ENCODE results near the gene FBXW4. TPM values are rescaled to one million over a fixed set of nuclear protein-coding genes. Genes with fewer than 3 reads are reported as not detected.

Gene FBXW4
- total RNA-seq, 1 experiment from 2014 or later: 38.2 TPM

- no peak for TF ChIP-seq EZH2 (IDR thresholded peaks at IDR 0.05; ENCODE audit: low read depth)
- TF ChIP-seq, protein P1, sequence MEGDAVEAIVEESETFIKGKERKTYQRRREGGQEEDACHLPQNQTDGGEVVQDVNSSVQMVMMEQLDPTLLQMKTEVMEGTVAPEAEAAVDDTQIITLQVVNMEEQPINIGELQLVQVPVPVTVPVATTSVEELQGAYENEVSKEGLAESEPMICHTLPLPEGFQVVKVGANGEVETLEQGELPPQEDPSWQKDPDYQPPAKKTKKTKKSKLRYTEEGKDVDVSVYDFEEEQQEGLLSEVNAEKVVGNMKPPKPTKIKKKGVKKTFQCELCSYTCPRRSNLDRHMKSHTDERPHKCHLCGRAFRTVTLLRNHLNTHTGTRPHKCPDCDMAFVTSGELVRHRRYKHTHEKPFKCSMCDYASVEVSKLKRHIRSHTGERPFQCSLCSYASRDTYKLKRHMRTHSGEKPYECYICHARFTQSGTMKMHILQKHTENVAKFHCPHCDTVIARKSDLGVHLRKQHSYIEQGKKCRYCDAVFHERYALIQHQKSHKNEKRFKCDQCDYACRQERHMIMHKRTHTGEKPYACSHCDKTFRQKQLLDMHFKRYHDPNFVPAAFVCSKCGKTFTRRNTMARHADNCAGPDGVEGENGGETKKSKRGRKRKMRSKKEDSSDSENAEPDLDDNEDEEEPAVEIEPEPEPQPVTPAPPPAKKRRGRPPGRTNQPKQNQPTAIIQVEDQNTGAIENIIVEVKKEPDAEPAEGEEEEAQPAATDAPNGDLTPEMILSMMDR (conservative IDR thresholded peaks at IDR 0.05): no peak
- no peaks in the 10 kb centered on the region for H3K36me3 ChIP-seq (ENCODE audit: low read depth)
- H3K4me2 ChIP-seq: no peak overlapping the region
- H3K9me3 ChIP-seq (ENCODE audit: insufficient read depth, low read depth): no peaks in the 10 kb centered on the region
- no peaks in the 10 kb centered on the region for H3K79me2 ChIP-seq (ENCODE audit: low read depth)
- H3K4me1 ChIP-seq (replicated peaks; ENCODE audit: insufficient read depth): no peaks in the 10 kb centered on the region
- no peaks in the 10 kb centered on the region for H3K27me3 ChIP-seq (ENCODE audit: insufficient read depth, low read depth)
- no peak overlapping the region for H3K27ac ChIP-seq
- H3K4me3 ChIP-seq: no peak overlapping the region
- ChIA-PET POLR2A (ENCODE audit: unreplicated experiment) (no interaction called here), CTCF (no interaction called here)
- intact Hi-C loops (cut with micrococcal nuclease; ENCODE audit: unreplicated experiment): no loop called here
- H4K20me1 ChIP-seq (ENCODE audit: insufficient read depth): no peaks in the 10 kb centered on the region
- H3K9me2 ChIP-seq (ENCODE audit: insufficient read depth): no peaks in the 10 kb centered on the region
- BruUV-seq (replicated peaks): no TSS peak
- no peaks in the 10 kb centered on the region for H3F3A ChIP-seq (ENCODE audit: insufficient read depth, low read depth)
- no peak overlapping the region for H2AFZ ChIP-seq
- no peak for DNase-seq
Measured at GRCh38 chr10:101629837-101630632, 64.9 kb downstream of the FBXW4 start.

- Histone ChIP-seq H3K27me3 (ENCODE audit: insufficient read depth, low read depth) (no peaks in the 10 kb centered on the region), H3K9me2 (ENCODE audit: insufficient read depth) (no peaks in the 10 kb centered on the region), H3K79me2 (ENCODE audit: low read depth) (no peaks in the 10 kb centered on the region), H2AFZ (no peak overlapping the region), H4K20me1 (ENCODE audit: insufficient read depth) (no peaks in the 10 kb centered on the region), H3K9me3 (ENCODE audit: insufficient read depth, low read depth) (no peaks in the 10 kb centered on the region), H3K36me3 (ENCODE audit: low read depth) (no peaks in the 10 kb centered on the region), H3K4me1 (replicated peaks; ENCODE audit: insufficient read depth) (no peaks in the 10 kb centered on the region), H3K4me3 (no peak overlapping the region), H3K27ac (no peak overlapping the region), H3F3A (ENCODE audit: insufficient read depth, low read depth) (no peaks in the 10 kb centered on the region), H3K4me2 (no peak overlapping the region)
- intact Hi-C loops (cut with micrococcal nuclease; ENCODE audit: unreplicated experiment): no loop called here
- CTCF ChIA-PET: no interaction called here
- TF ChIP-seq EZH2 (IDR thresholded peaks at IDR 0.05; ENCODE audit: low read depth): no peak
- TF ChIP-seq, protein P1 (conservative IDR thresholded peaks at IDR 0.05): no peak
- BruUV-seq (replicated peaks): no TSS peak
- POLR2A ChIA-PET (ENCODE audit: unreplicated experiment): no interaction called here
- DNase-seq: no peak
Measured at GRCh38 chr10:101625821-101626412, 69.1 kb downstream of the FBXW4 start.

DNA sequence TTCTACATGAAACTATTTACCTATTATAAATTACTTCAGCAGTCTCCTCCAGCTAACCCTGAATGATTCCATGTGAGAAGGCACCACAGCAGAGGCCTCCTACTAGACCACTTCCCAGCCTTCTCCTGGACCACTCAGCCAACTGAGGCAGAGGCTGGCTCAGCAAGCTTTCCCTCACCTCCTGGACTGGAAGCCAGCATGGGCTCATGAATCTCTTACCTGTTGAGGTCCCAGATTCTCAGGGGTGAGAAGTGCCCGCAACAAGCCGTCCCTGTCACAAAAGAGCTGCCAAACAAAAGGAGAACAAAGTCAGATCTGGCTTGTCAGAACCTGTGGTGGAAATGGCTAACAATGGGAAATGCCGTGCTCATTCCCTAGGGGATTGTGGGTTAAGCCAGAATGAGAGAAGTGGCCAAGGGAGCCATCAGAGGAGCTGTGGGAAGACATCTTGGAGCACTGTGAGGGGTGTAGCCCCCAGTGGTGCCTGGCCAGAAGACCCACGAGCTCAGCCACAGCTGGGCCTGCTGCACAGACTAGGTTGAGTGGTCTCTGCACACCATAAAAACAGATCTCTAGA, 70.4 kb downstream of the FBXW4 start:
- Histone ChIP-seq H3K27me3 (ENCODE audit: insufficient read depth, low read depth) (no peaks in the 10 kb centered on the region), H3K36me3 (ENCODE audit: low read depth) (no peaks in the 10 kb centered on the region), H3K9me2 (ENCODE audit: insufficient read depth) (no peaks in the 10 kb centered on the region), H3K9me3 (ENCODE audit: insufficient read depth, low read depth) (no peaks in the 10 kb centered on the region), H3K4me1 (replicated peaks; ENCODE audit: insufficient read depth) (no peaks in the 10 kb centered on the region), H3K79me2 (ENCODE audit: low read depth) (no peaks in the 10 kb centered on the region), H2AFZ (no peak overlapping the region), H3K4me3 (no peak overlapping the region), H3F3A (ENCODE audit: insufficient read depth, low read depth) (no peaks in the 10 kb centered on the region), H3K27ac (no peak overlapping the region), H4K20me1 (ENCODE audit: insufficient read depth) (no peaks in the 10 kb centered on the region), H3K4me2 (no peak overlapping the region)
- TF ChIP-seq, protein P1 (conservative IDR thresholded peaks at IDR 0.05): no peak
- no peak for TF ChIP-seq EZH2 (IDR thresholded peaks at IDR 0.05; ENCODE audit: low read depth)
- DNase-seq: no peak
- POLR2A ChIA-PET (ENCODE audit: unreplicated experiment): no interaction called here
- CTCF ChIA-PET: no interaction called here
- no TSS peak for BruUV-seq (replicated peaks)
- intact Hi-C loops (cut with micrococcal nuclease; ENCODE audit: unreplicated experiment): no loop called here
